ENCODE data around the gene CDYL.

The CDYL gene

DNA sequence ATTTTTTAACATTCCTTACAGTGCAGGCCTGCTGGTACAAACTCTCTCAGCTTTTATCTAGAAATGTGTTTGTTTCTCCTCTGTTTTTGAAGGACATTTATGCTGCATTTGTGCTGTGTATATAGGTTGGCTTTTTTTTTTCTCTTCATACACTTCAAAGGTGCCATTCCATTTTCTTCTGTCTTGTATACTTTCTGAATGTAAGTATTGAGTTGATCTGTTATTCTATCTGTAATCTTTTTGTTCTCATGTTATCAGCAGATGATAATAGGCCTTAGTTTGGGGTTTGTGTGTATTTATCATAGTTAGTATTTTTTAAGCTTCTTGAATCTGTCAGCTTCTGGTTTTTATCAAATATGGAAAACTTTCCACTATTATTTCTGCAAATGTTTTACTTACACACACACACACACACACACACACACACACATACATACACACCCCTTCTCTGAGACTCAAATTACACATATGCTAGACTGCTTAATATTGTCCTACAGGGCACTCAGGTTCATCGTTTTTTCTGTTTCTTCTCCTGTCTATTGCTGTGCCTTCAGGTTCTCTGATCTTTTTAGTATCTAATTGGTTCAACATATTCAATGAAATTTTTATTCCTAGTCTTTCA, 153.0 kb downstream of the CDYL start:
- H3K36me3 Mint-ChIP-seq (ENCODE audit: low read depth): no peaks in the 10 kb centered on the region
- no peaks in the 10 kb centered on the region for H3K9me3 Mint-ChIP-seq
- H3K4me1 Mint-ChIP-seq (ENCODE audit: low read depth): peaks cover 26% of the 10 kb centered on the region
- no peak overlapping the region for H3K27ac Mint-ChIP-seq
- no peaks in the 10 kb centered on the region for H3K27me3 Mint-ChIP-seq (ENCODE audit: low read depth)
- H3K4me3 Mint-ChIP-seq: no peak overlapping the region
- DNase-seq (ENCODE audit: low spot score): no peak

GRCh38 chr6:4930025-4930691, 154.0 kb downstream of the CDYL start:
- H3K27ac Mint-ChIP-seq: no peak overlapping the region
- H3K9me3 Mint-ChIP-seq: no peaks in the 10 kb centered on the region

DNA sequence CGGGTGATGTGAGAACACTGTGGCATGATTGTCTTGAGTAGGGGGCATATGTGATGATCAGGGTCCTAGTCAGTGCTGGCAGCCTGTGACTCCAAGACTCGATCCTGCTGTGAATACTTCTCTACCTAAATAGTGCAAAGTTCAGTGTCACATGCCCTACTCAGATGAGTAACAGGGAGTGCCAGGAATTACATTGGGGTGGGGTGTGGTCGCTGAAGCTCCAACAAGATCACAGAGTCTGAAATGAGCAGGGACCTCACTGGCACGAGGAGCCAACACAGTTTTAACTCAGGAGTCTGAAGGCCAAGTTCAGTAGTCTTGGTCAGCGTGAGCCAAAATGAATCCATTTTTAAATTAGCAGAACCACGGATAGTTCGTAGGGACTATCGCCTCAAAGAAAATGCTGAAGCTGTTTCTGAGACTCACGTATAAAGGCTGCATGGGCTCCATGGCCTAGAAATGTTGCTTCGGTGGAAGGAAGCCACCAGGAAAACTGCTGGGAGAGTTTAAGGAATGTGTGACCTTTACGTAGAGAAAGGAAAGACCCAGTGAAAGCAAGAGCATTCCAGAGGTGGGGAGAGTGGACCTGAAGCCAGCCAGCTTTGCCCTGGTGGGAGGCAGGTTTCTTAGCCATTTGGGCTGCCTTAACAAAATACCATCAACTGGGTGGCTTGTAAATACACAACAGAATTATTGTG, 155.5 kb downstream of the CDYL start:
- H3K27me3 Mint-ChIP-seq (ENCODE audit: low read depth): no peaks in the 10 kb centered on the region
- peaks cover 41% of the 10 kb centered on the region for H3K4me1 Mint-ChIP-seq (ENCODE audit: low read depth)
- no peak overlapping the region for H3K27ac Mint-ChIP-seq
- no peak overlapping the region for H3K4me3 Mint-ChIP-seq
- no peak for DNase-seq (ENCODE audit: low spot score)
- H3K9me3 Mint-ChIP-seq: no peaks in the 10 kb centered on the region
- H3K36me3 Mint-ChIP-seq (ENCODE audit: low read depth): no peaks in the 10 kb centered on the region

More at GRCh38 chr6:4930025-4930691, 154.0 kb downstream of the CDYL start:
- no peak overlapping the region for H3K4me3 Mint-ChIP-seq
- DNase-seq (ENCODE audit: low spot score): no peak
- peaks cover 30% of the 10 kb centered on the region for H3K4me1 Mint-ChIP-seq (ENCODE audit: low read depth)
- H3K27me3 Mint-ChIP-seq (ENCODE audit: low read depth): no peaks in the 10 kb centered on the region
- no peaks in the 10 kb centered on the region for H3K36me3 Mint-ChIP-seq (ENCODE audit: low read depth)

DNA sequence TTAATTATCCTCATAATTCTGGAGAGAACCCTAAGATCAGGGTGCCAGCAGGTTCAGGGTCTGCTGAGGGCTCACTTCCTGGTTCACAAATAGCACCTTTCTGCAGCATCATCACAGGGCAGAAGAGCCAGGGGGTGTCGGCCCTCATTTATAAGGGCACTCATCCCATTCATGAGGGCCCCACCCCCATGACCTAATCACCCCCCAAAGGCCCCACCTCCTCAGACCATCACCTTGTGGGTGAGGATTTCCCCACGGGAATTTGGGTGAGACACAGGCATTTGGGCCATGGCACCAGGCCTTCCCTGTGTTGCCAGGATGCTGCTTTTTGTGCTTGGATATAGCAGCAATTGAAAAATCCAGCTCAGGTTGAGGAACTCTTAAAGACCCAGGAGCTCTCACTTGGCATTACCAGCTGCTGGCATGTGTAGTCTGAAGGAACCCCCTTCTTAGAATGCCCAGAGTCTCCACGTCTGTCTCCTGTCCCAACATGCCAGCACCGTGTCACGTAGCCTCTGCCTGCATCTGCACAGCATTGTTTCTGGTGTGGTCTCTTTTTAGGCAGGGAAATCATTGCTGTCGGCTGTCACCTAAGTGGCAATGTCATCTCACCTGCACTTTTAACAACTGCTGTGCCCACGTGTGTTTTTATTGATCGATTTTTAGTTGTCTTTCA, 156.2 kb downstream of the CDYL start:
- no peak overlapping the region for H3K4me3 Mint-ChIP-seq
- H3K27me3 Mint-ChIP-seq (ENCODE audit: low read depth): no peaks in the 10 kb centered on the region
- DNase-seq (ENCODE audit: low spot score): no peak
- H3K4me1 Mint-ChIP-seq (ENCODE audit: low read depth): peaks cover 41% of the 10 kb centered on the region
- no peak overlapping the region for H3K27ac Mint-ChIP-seq
- no peaks in the 10 kb centered on the region for H3K9me3 Mint-ChIP-seq
- peaks cover 3% of the 10 kb centered on the region for H3K36me3 Mint-ChIP-seq (ENCODE audit: low read depth)

DNA sequence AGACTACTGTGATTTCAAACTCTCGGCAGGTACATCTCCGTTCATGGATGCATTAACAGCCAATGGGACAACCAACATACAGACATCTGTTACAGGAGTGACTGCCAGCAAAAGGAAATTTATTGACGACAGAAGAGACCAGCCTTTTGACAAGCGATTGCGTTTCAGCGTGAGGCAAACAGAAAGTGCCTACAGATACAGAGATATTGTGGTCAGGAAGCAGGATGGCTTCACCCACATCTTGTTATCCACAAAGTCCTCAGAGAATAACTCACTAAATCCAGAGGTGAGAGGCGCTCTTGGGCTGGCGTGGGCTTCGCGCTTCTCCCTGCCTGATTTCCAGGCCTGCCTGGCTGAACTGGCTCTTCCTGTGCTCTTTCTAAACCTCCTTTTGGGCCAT, 159.3 kb downstream of the CDYL start:
- Mint-ChIP-seq H3K27me3 (ENCODE audit: low read depth) (no peaks in the 10 kb centered on the region), H3K4me1 (ENCODE audit: low read depth) (peaks cover 32% of the 10 kb centered on the region), H3K36me3 (ENCODE audit: low read depth) (peaks cover 11% of the 10 kb centered on the region), H3K9me3 (no peaks in the 10 kb centered on the region), H3K4me3 (peak overlapping the region; percentile 28), H3K27ac (no peak overlapping the region)
- DNase-seq (ENCODE audit: low spot score): peak; percentile 55

DNA sequence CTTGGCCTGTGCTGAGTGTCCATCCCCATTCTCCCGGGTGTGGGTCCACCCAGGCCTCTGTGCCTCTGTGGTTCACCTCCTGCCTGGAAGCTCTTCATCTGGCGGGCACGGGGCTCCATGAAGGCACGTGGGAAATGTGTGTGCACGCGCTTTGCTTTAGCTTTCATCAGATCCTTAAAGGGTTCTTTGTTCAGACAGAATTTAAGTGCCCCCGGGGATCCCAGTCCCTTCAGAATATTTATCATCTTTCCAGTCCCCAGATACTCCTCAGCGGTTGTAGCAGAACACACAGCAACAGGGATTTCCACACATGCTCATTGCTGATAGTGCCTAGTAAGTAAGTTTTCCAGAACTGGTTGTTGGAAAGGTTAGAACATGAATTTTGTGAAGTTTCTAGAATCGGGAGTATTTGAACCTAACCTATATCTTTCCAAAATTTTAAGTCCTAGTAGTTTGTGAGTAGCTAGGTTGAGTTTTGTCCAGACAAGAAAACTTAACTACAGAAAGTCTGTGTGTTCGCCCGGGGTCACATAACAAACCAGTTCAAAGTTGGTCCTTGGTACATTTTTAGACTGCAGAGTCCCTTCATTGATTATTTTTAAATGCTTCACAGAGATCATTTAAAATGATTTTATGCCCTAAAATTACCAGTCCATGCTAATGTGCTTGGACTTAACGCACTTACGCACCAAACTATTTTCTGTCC, 159.9 kb downstream of the CDYL start:
- H3K27me3 Mint-ChIP-seq (ENCODE audit: low read depth): no peaks in the 10 kb centered on the region
- DNase-seq (ENCODE audit: low spot score): no peak
- H3K4me3 Mint-ChIP-seq: no peak overlapping the region
- H3K4me1 Mint-ChIP-seq (ENCODE audit: low read depth): peaks cover 37% of the 10 kb centered on the region
- peak overlapping the region; percentile 7 for H3K27ac Mint-ChIP-seq
- H3K36me3 Mint-ChIP-seq (ENCODE audit: low read depth): peaks cover 11% of the 10 kb centered on the region
- no peaks in the 10 kb centered on the region for H3K9me3 Mint-ChIP-seq

- Mint-ChIP-seq H3K27ac (no peak overlapping the region), H3K4me3 (no peak overlapping the region), H3K9me3 (no peaks in the 10 kb centered on the region), H3K4me1 (ENCODE audit: low read depth) (peaks cover 38% of the 10 kb centered on the region), H3K27me3 (ENCODE audit: low read depth) (no peaks in the 10 kb centered on the region), H3K36me3 (ENCODE audit: low read depth) (peaks cover 11% of the 10 kb centered on the region)
- no peak for DNase-seq (ENCODE audit: low spot score)
These were observed 160.5 kb downstream of the CDYL start for GRCh38 chr6:4936681-4937041.

GRCh38 chr6:4937414-4937813, 161.2 kb downstream of the CDYL start:
- H3K4me3 Mint-ChIP-seq: no peak overlapping the region
- no peaks in the 10 kb centered on the region for H3K9me3 Mint-ChIP-seq
- peaks cover 46% of the 10 kb centered on the region for H3K4me1 Mint-ChIP-seq (ENCODE audit: low read depth)
- DNase-seq (ENCODE audit: low spot score): no peak
- no peak overlapping the region for H3K27ac Mint-ChIP-seq
- no peaks in the 10 kb centered on the region for H3K27me3 Mint-ChIP-seq (ENCODE audit: low read depth)
- peaks cover 11% of the 10 kb centered on the region for H3K36me3 Mint-ChIP-seq (ENCODE audit: low read depth)

DNA sequence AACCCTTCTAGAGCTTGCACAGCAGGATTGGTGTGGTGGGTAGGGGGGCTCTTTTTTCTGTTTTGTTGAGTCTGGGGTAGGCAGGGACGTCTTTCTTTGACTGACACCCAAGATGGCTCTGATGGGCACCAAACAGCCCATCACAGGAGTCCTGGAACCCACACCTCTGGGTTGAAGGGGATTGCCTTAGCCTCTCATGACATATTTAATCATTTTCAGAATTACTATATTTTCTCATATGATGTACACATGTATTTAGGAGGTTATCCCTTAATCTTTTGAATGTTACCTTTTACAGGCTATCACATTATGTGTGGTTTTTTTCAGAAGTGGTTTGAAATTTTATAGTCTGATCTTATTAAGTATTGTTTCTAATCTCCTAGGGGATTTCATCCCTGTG, 163.0 kb downstream of the CDYL start:
- no peak overlapping the region for H3K4me3 Mint-ChIP-seq
- peak; percentile 24 for DNase-seq (ENCODE audit: low spot score)
- no peaks in the 10 kb centered on the region for H3K9me3 Mint-ChIP-seq
- no peaks in the 10 kb centered on the region for H3K27me3 Mint-ChIP-seq (ENCODE audit: low read depth)
- H3K27ac Mint-ChIP-seq: no peak overlapping the region
- H3K4me1 Mint-ChIP-seq (ENCODE audit: low read depth): peaks cover 50% of the 10 kb centered on the region
- peaks cover 16% of the 10 kb centered on the region for H3K36me3 Mint-ChIP-seq (ENCODE audit: low read depth)

DNA sequence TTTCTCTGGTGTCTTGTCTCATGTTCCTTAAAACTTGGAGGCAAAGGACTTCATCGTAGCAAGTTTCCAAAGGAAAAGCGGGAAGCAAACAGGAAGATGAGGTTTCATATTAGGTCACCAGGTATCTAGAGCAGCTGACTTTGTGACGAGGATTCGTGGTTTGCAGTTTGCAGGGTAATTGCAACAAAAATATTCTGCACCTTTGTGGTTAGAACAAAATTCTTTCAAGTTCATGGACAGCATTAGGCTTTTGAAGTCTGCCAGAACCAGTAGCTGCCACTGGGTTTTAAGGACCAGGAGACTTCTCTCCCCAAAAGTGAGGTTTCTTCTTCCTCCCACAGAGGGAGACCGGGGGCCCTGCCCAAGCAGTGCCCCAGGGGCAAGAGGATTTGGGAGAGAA, 164.2 kb downstream of the CDYL start:
- Mint-ChIP-seq H3K36me3 (ENCODE audit: low read depth) (peaks cover 18% of the 10 kb centered on the region), H3K27me3 (ENCODE audit: low read depth) (no peaks in the 10 kb centered on the region), H3K4me3 (no peak overlapping the region), H3K4me1 (ENCODE audit: low read depth) (peaks cover 41% of the 10 kb centered on the region), H3K9me3 (no peaks in the 10 kb centered on the region), H3K27ac (no peak overlapping the region)
- no peak for DNase-seq (ENCODE audit: low spot score)

DNA sequence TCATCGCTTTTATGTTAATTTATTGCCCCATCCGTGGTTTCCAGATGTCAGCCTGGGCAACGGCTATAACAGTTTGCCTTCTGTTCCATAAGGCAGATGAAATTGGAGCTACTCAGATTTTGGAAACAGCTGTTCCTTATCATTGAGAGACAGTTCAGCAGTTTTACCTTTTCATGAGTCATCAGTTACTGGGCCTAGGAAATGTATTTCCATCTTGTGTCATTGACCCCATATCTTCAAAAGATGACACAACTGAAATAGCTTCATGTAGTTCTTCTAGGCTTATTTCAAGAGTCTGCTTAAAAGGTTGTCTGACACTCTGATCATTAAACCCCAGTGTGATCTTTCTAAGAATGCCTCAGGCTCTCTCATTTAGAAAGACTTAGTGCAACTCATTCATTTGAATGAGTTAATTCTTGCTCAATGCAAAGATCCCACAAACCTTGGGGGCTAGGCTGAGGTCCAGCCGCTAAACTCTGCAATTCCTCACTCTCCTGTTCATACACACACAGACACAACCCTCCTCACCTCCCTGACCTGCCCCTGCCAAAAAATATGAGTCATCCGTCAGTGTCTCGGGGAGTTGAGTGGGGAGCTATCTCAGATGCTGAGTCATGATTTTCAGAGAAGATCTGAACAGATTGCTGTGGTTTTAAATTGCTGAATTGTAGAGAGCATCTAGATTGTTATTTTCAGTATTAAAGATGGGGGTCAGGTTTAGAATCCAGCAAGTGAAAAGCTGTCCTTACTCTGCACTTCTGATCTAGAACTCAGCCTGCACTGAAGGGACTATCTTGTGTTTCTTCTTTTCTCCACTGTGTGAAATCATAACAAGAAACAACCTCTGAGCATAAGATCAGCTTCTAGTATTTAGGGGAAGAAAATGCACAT, 165.8 kb downstream of the CDYL start:
- H3K36me3 Mint-ChIP-seq (ENCODE audit: low read depth): peaks cover 17% of the 10 kb centered on the region

GRCh38 chr6:4942673-4943009, 166.4 kb downstream of the CDYL start:
- Mint-ChIP-seq H3K9me3 (no peaks in the 10 kb centered on the region), H3K4me1 (ENCODE audit: low read depth) (peaks cover 32% of the 10 kb centered on the region), H3K4me3 (peak overlapping the region; percentile 16), H3K27me3 (ENCODE audit: low read depth) (no peaks in the 10 kb centered on the region), H3K36me3 (ENCODE audit: low read depth) (peaks cover 13% of the 10 kb centered on the region), H3K27ac (peak overlapping the region; percentile 69)
- no peak for DNase-seq (ENCODE audit: low spot score)

More for the DNA sequence above, 165.8 kb downstream of the CDYL start:
- Mint-ChIP-seq H3K27ac (peak overlapping the region; percentile 35), H3K27me3 (ENCODE audit: low read depth) (no peaks in the 10 kb centered on the region), H3K4me1 (ENCODE audit: low read depth) (peaks cover 32% of the 10 kb centered on the region), H3K9me3 (no peaks in the 10 kb centered on the region), H3K4me3 (peak overlapping the region; percentile 3)
- DNase-seq (ENCODE audit: low spot score): peak; percentile 75

GRCh38 chr6:4943716-4944115, 167.5 kb downstream of the CDYL start:
- no peak overlapping the region for H3K27ac Mint-ChIP-seq
- H3K36me3 Mint-ChIP-seq (ENCODE audit: low read depth): peaks cover 9% of the 10 kb centered on the region
- H3K4me3 Mint-ChIP-seq: no peak overlapping the region
- no peaks in the 10 kb centered on the region for H3K9me3 Mint-ChIP-seq
- DNase-seq (ENCODE audit: low spot score): no peak
- H3K4me1 Mint-ChIP-seq (ENCODE audit: low read depth): peaks cover 32% of the 10 kb centered on the region
- no peaks in the 10 kb centered on the region for H3K27me3 Mint-ChIP-seq (ENCODE audit: low read depth)
